Measurements from ENCODE around the gene GLS2. TPM values are rescaled to one million over a fixed set of nuclear protein-coding genes. Genes with fewer than 3 reads are reported as not detected.

The GLS2 gene
- 0.25 TPM in 1 of 2 replicates, not detected in the other for total RNA-seq (2012; rRNA removed)

- Histone ChIP-seq H3K36me3 (ENCODE audit: insufficient read depth, low read length) (no peaks in the 10 kb centered on the region), H3K9ac (ENCODE audit: low read depth, low read length) (no peak within 1 kb of the TSS), H3K4me3 (ENCODE audit: low read length) (peak within 1 kb of the TSS; percentile 66), H3K4me1 (ENCODE audit: control insufficient read depth, insufficient read depth, low read length) (peaks cover 14% of the 10 kb centered on the region), H3K9me3 (replicated peaks; ENCODE audit: low read length) (no peaks in the 10 kb centered on the region), H3K4me2 (ENCODE audit: low read length) (peak within 1 kb of the TSS; percentile 87), H3K27me3 (ENCODE audit: control insufficient read depth, insufficient read depth, low read length) (peaks cover 46% of the 10 kb centered on the region)
These were observed at the start of gene GLS2 for GRCh38 chr12:56488041-56488955. Gene GLS2, minus strand, starts transcription at chr12:56488161. Its CDS starts 43 bp downstream, at chr12:56488118.

GRCh38 chr12:56537546-56537945 lies 49.6 kb upstream of the GLS2 start:
- Histone ChIP-seq H3K4me1 (ENCODE audit: control insufficient read depth, insufficient read depth, low read length) (peaks cover 9% of the 10 kb centered on the region), H3K27me3 (ENCODE audit: control insufficient read depth, insufficient read depth, low read length) (no peaks in the 10 kb centered on the region), H3K9me3 (replicated peaks; ENCODE audit: low read length) (no peaks in the 10 kb centered on the region), H3K9ac (ENCODE audit: low read depth, low read length) (no peak overlapping the region), H3K4me2 (ENCODE audit: low read length) (peak overlapping the region; percentile 71), H3K36me3 (ENCODE audit: insufficient read depth, low read length) (peaks cover 4% of the 10 kb centered on the region), H3K4me3 (ENCODE audit: low read length) (no peak overlapping the region)

GRCh38 chr12:56530390-56531055 lies 42.6 kb upstream of the GLS2 start:
- Histone ChIP-seq H3K9ac (ENCODE audit: low read depth, low read length) (peak overlapping the region; percentile 25), H3K27me3 (ENCODE audit: control insufficient read depth, insufficient read depth, low read length) (no peaks in the 10 kb centered on the region), H3K4me1 (ENCODE audit: control insufficient read depth, insufficient read depth, low read length) (peaks cover 35% of the 10 kb centered on the region), H3K4me2 (ENCODE audit: low read length) (peak overlapping the region; percentile 1), H3K9me3 (replicated peaks; ENCODE audit: low read length) (no peaks in the 10 kb centered on the region), H3K4me3 (ENCODE audit: low read length) (no peak overlapping the region), H3K36me3 (ENCODE audit: insufficient read depth, low read length) (peaks cover 7% of the 10 kb centered on the region)

- H3K4me2 ChIP-seq (ENCODE audit: low read length) = peak overlapping the region; percentile 21
These were observed 41.7 kb upstream of the GLS2 start for GRCh38 chr12:56529656-56530055.

GRCh38 chr12:56528846-56529245 lies 40.9 kb upstream of the GLS2 start:
- peaks cover 39% of the 10 kb centered on the region for H3K4me1 ChIP-seq (ENCODE audit: control insufficient read depth, insufficient read depth, low read length)
- H3K9ac ChIP-seq (ENCODE audit: low read depth, low read length) = no peak overlapping the region
- peaks cover 7% of the 10 kb centered on the region for H3K36me3 ChIP-seq (ENCODE audit: insufficient read depth, low read length)
- H3K4me3 ChIP-seq (ENCODE audit: low read length) = no peak overlapping the region
- no peak overlapping the region for H3K4me2 ChIP-seq (ENCODE audit: low read length)
- H3K9me3 ChIP-seq (replicated peaks; ENCODE audit: low read length) = no peaks in the 10 kb centered on the region
- H3K27me3 ChIP-seq (ENCODE audit: control insufficient read depth, insufficient read depth, low read length) = no peaks in the 10 kb centered on the region

More at GRCh38 chr12:56529656-56530055, 41.7 kb upstream of the GLS2 start:
- Histone ChIP-seq H3K27me3 (ENCODE audit: control insufficient read depth, insufficient read depth, low read length) (no peaks in the 10 kb centered on the region), H3K4me1 (ENCODE audit: control insufficient read depth, insufficient read depth, low read length) (peaks cover 35% of the 10 kb centered on the region), H3K4me3 (ENCODE audit: low read length) (no peak overlapping the region), H3K9me3 (replicated peaks; ENCODE audit: low read length) (no peaks in the 10 kb centered on the region), H3K36me3 (ENCODE audit: insufficient read depth, low read length) (peaks cover 7% of the 10 kb centered on the region), H3K9ac (ENCODE audit: low read depth, low read length) (no peak overlapping the region)

- H3K4me1 ChIP-seq (ENCODE audit: control insufficient read depth, insufficient read depth, low read length) = peaks cover 50% of the 10 kb centered on the region
These were observed 34.6 kb upstream of the GLS2 start for GRCh38 chr12:56522411-56523193.

GRCh38 chr12:56521590-56522371 lies 33.8 kb upstream of the GLS2 start, which contains the start of gene RBMS2:
Gene RBMS2, plus strand, starts transcription at chr12:56521820. Its CDS starts 204 bp downstream, at chr12:56522024.
- Histone ChIP-seq H3K9ac (ENCODE audit: low read depth, low read length) (peak within 1 kb of the TSS; percentile 93), H3K27me3 (ENCODE audit: control insufficient read depth, insufficient read depth, low read length) (no peaks in the 10 kb centered on the region), H3K9me3 (replicated peaks; ENCODE audit: low read length) (no peaks in the 10 kb centered on the region), H3K4me1 (ENCODE audit: control insufficient read depth, insufficient read depth, low read length) (peaks cover 42% of the 10 kb centered on the region), H3K4me2 (ENCODE audit: low read length) (peak within 1 kb of the TSS; percentile 88), H3K36me3 (ENCODE audit: insufficient read depth, low read length) (no peaks in the 10 kb centered on the region), H3K4me3 (ENCODE audit: low read length) (peak within 1 kb of the TSS; percentile 86)

More at GRCh38 chr12:56522411-56523193, 34.6 kb upstream of the GLS2 start:
- H3K36me3 ChIP-seq (ENCODE audit: insufficient read depth, low read length) = no peaks in the 10 kb centered on the region
- H3K4me3 ChIP-seq (ENCODE audit: low read length) = peak overlapping the region; percentile 86
- peak overlapping the region; percentile 93 for H3K9ac ChIP-seq (ENCODE audit: low read depth, low read length)
- H3K27me3 ChIP-seq (ENCODE audit: control insufficient read depth, insufficient read depth, low read length) = no peaks in the 10 kb centered on the region
- peak overlapping the region; percentile 88 for H3K4me2 ChIP-seq (ENCODE audit: low read length)
- H3K9me3 ChIP-seq (replicated peaks; ENCODE audit: low read length) = no peaks in the 10 kb centered on the region

GRCh38 chr12:56521209-56521589 lies 33.2 kb upstream of the GLS2 start:
- peak overlapping the region; percentile 86 for H3K4me3 ChIP-seq (ENCODE audit: low read length)
- no peaks in the 10 kb centered on the region for H3K9me3 ChIP-seq (replicated peaks; ENCODE audit: low read length)
- peak overlapping the region; percentile 74 for H3K4me2 ChIP-seq (ENCODE audit: low read length)
- H3K4me1 ChIP-seq (ENCODE audit: control insufficient read depth, insufficient read depth, low read length) = peaks cover 38% of the 10 kb centered on the region
- no peaks in the 10 kb centered on the region for H3K36me3 ChIP-seq (ENCODE audit: insufficient read depth, low read length)
- H3K27me3 ChIP-seq (ENCODE audit: control insufficient read depth, insufficient read depth, low read length) = no peaks in the 10 kb centered on the region
- peak overlapping the region; percentile 78 for H3K9ac ChIP-seq (ENCODE audit: low read depth, low read length)

GRCh38 chr12:56520506-56520905 lies 32.5 kb upstream of the GLS2 start:
- Histone ChIP-seq H3K9ac (ENCODE audit: low read depth, low read length) (peak overlapping the region; percentile 78), H3K4me1 (ENCODE audit: control insufficient read depth, insufficient read depth, low read length) (peaks cover 38% of the 10 kb centered on the region), H3K27me3 (ENCODE audit: control insufficient read depth, insufficient read depth, low read length) (no peaks in the 10 kb centered on the region), H3K4me2 (ENCODE audit: low read length) (peak overlapping the region; percentile 74), H3K36me3 (ENCODE audit: insufficient read depth, low read length) (no peaks in the 10 kb centered on the region), H3K9me3 (replicated peaks; ENCODE audit: low read length) (no peaks in the 10 kb centered on the region), H3K4me3 (ENCODE audit: low read length) (peak overlapping the region; percentile 44)

GRCh38 chr12:56520048-56520447 lies 32.1 kb upstream of the GLS2 start:
- Histone ChIP-seq H3K4me2 (ENCODE audit: low read length) (peak overlapping the region; percentile 74), H3K9me3 (replicated peaks; ENCODE audit: low read length) (no peaks in the 10 kb centered on the region), H3K9ac (ENCODE audit: low read depth, low read length) (peak overlapping the region; percentile 78), H3K27me3 (ENCODE audit: control insufficient read depth, insufficient read depth, low read length) (no peaks in the 10 kb centered on the region), H3K4me1 (ENCODE audit: control insufficient read depth, insufficient read depth, low read length) (peaks cover 38% of the 10 kb centered on the region), H3K4me3 (ENCODE audit: low read length) (peak overlapping the region; percentile 44), H3K36me3 (ENCODE audit: insufficient read depth, low read length) (no peaks in the 10 kb centered on the region)
